Thoracic aorta (tissue), 2 donors: ENCODE measurements around the gene CMTM7. TPM values are rescaled to one million over a fixed set of nuclear protein-coding genes. Genes with fewer than 3 reads are reported as not detected.

Source experiments
- ATAC-seq: fragments of 150-250 bp; one replicate; pipeline ENCODE4 v1.8.0; 2017; ENCODE audit warnings: low read depth; ENCODE audit not compliant: insufficient number of reproducible peaks, low FRiP score
- DNase-seq: peaks from one replicate; pipeline ENCODE4 v3.0.0-alpha.2; 2020; ENCODE audit warnings: low spot score
- H3K27ac ChIP-seq, 2 donors: fragments of 200-600 bp; sonication (generic); 1 replicate in 1 of 2; 2 replicates in 1 of 2; pipeline ENCODE4 v1.5.1; 2016; ENCODE audit warnings: mild to moderate bottlenecking in 2 of 2, moderate library complexity in 2 of 2
- H3K27me3 ChIP-seq: fragments of 200-600 bp; sonication (generic); replicated peaks from 2 replicates; pipeline ENCODE4 v1.6.0; 2016; ENCODE audit warnings: mild to moderate bottlenecking; ENCODE audit not compliant: insufficient read depth
- H3K36me3 ChIP-seq: fragments of 200-600 bp; sonication (generic); one replicate; pipeline ENCODE4 v1.5.1; 2016
- H3K4me1 ChIP-seq, 2 donors: fragments of 200-600 bp; sonication (generic); 1 replicate in 1 of 2; 2 replicates in 1 of 2; pipeline versions ENCODE4 v1.5.1 to v1.6.0; 2016; ENCODE audit warnings: low read depth in 2 of 2, mild to moderate bottlenecking in 1 of 2; ENCODE audit not compliant: control insufficient read depth in 1 of 2
- H3K4me3 ChIP-seq: fragments of 200-600 bp; sonication (generic); 2 replicates; pipeline ENCODE4 v1.5.1; 2016; ENCODE audit warnings: mild to moderate bottlenecking
- H3K9me3 ChIP-seq: fragments of 200-600 bp; sonication (generic); 2 replicates; pipeline ENCODE4 v1.5.1; 2016
- CTCF ChIP-seq: fragments of 200-600 bp; sonication (generic); IDR thresholded peaks from one replicate; pipeline ENCODE4 v1.5.1; 2019; ENCODE audit warnings: antibody characterized with exemption
- total RNA-seq, 2 donors: library from RNA; depleted of rRNA; stranded (reverse); fragments of >200 nt; gene quantifications; one replicate each; pipeline versions ENCODE4 v1.1.0 to v1.2.3, GENCODE V29; 2016

CMTM7 gene
- total RNA-seq, 2 donors from 2014 or later: 10.3 to 21.5 TPM

GRCh38 chr3:32447865-32448400, 56.3 kb downstream of the CMTM7 start:
- no peaks in the 10 kb centered on the region for H3K27me3 ChIP-seq
- no peak overlapping the region for H3K27ac ChIP-seq
- no peak overlapping the region for H3K4me3 ChIP-seq
- DNase-seq: no peak
- no peak for TF ChIP-seq CTCF
- H3K36me3 ChIP-seq: no peaks in the 10 kb centered on the region
- no peaks in the 10 kb centered on the region for H3K9me3 ChIP-seq
- no peaks in the 10 kb centered on the region for H3K4me1 ChIP-seq
- ATAC-seq: no peak

DNA sequence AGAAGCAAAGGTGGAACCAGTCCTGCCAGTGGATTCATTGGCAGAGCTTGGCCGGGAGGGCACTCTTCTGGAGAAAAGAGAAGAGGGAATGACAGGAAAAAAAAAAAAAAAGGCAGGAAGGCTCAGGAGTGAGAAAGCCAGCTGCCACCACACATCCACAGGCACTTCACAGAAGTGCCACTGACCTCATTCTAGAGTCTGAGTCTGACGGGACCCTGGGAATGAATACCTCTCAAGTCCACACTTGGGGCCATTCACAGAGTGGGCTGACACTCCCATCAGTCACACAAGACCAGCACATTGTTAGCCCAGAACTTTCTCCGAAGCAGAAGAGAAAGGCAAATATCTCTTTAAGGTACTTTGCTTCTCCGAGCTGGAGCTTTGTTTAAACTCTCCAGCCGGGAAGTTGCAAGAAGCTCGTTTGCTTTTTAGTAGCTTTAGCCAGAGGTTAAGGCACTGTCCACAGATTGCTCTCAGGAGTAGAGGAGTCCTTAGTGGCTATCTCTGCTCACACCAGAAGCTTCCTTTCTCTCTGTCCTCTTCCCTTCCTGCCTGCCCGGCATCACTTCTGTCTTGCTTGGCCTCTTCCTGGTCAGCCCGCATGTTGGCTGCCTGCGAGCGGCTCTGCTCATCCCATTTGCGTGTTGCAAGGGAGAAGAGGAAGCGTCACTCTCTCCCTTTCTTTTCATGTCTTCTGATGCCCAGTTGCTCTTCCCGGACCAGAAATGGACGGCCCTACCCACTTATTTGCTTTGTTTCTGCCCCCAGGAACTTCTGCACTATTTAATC, 57.2 kb downstream of the CMTM7 start:
- ATAC-seq (no peak), DNase-seq (no peak)

DNA sequence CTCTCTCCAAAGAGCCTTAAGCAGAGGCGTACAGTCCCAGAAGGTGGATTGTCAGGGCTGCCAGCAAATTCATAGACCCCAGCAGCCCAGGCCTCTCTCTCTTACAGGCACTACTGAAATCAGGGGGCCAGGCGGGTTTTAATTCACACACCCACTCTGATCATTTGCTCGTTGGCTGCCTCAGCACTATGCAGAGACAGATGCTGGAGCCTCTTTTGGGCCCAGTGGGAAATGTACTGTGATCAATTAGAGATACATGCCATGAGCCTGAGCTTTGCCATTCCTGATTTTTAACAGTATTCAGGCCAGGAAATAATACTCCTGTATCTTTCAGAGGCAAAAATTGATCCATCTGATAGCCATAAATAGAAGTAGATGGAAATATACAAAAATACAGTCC, 58.0 kb downstream of the CMTM7 start:
- Histone ChIP-seq H3K4me3 (no peak overlapping the region), H3K27me3 (no peaks in the 10 kb centered on the region), H3K27ac (no peak overlapping the region), H3K9me3 (no peaks in the 10 kb centered on the region), H3K4me1 (no peaks in the 10 kb centered on the region), H3K36me3 (no peaks in the 10 kb centered on the region)
- ATAC-seq: no peak
- TF ChIP-seq CTCF: no peak
- no peak for DNase-seq

More for the DNA sequence above, 57.2 kb downstream of the CMTM7 start:
- Histone ChIP-seq H3K27ac (no peak overlapping the region), H3K4me3 (no peak overlapping the region), H3K4me1 (no peaks in the 10 kb centered on the region), H3K27me3 (no peaks in the 10 kb centered on the region), H3K36me3 (no peaks in the 10 kb centered on the region), H3K9me3 (no peaks in the 10 kb centered on the region)
- no peak for TF ChIP-seq CTCF

DNA sequence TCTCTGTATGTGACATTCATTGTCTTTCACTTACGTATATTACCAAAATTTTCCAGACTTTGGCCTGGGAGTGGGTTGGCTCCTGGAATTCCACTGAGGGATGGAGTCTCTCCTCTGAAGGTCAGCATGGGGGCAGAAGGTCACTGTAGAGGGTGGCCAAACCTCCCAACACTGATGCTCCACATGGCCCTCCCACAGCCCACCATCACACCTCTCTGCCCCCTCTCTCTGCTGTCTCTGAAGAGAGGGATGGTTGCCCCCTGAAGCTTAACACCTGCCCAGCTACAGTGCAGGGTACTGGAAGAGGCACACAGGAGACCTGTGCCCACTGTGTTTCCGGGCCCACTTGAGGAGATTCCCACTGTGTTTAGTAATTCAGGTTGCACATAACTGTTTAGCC, 58.8 kb downstream of the CMTM7 start:
- TF ChIP-seq CTCF: no peak
- Histone ChIP-seq H3K9me3 (no peaks in the 10 kb centered on the region), H3K4me3 (no peak overlapping the region), H3K36me3 (no peaks in the 10 kb centered on the region), H3K4me1 (no peaks in the 10 kb centered on the region), H3K27ac (no peak overlapping the region), H3K27me3 (no peaks in the 10 kb centered on the region)
- DNase-seq: no peak
- no peak for ATAC-seq

DNA sequence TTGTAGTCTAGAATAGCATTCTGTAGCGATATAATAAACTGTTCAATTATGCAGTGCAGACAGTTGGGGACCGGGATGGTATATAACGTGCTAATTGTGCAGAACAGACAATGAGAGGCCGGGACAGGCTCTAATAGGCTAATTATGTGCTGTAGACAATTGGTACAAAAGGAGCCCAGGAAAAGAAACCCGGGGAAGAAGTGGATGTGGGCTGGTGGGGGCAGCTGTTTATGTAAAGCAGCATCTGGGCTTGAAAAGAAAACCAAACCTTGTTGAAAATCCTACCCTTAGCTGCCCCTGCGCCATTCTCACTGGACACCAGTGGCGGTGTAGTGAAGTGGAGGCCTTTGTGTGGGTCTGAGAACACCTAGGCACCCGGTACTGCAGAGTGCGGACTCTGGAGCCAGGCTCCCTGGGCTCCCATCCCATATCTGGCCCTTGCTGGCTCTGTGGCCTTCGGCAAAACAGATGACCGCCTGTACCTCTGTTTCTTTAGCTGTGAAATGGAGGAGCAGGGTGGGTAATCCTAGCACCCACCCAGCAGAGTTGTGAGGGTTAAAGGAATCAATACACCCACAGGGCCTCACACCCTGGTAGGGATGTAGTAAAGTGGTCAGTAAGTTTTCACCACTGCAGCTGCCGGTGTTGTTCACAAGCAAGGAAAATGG, 59.5 kb downstream of the CMTM7 start:
- TF ChIP-seq CTCF: no peak
- no peak overlapping the region for H3K4me3 ChIP-seq
- ATAC-seq (no peak), DNase-seq (no peak)
- H3K9me3 ChIP-seq: no peaks in the 10 kb centered on the region
- H3K36me3 ChIP-seq: no peaks in the 10 kb centered on the region
- no peaks in the 10 kb centered on the region for H3K27me3 ChIP-seq
- H3K27ac ChIP-seq: no peak overlapping the region
- H3K4me1 ChIP-seq: no peaks in the 10 kb centered on the region
